CD14-positive monocyte (primary cell): ENCODE measurements around the gene IGFALS. TPM values are rescaled to one million over a fixed set of nuclear protein-coding genes. Genes with fewer than 3 reads are reported as not detected.

ENCODE experiments used
- DNase-seq, 3 donors: peaks; one replicate each; pipeline ENCODE4 v3.0.0-alpha.2; 2011 to 2022
- H2AFZ ChIP-seq: 2 replicates; pipeline ENCODE4 v1.6.0; 2012; ENCODE audit warnings: mild to moderate bottlenecking, low read depth, low read length, inconsistent platforms; ENCODE audit not compliant: insufficient read depth, poor library complexity, severe bottlenecking
- H3K27ac ChIP-seq, 2 donors: 1 replicate in 1 of 2; 2 replicates in 1 of 2; pipeline ENCODE4 v1.5.1; 2012 to 2013; ENCODE audit warnings: low read length in 2 of 2, control low read depth in 1 of 2, inconsistent platforms in 1 of 2, low read depth in 1 of 2, mild to moderate bottlenecking in 1 of 2
- H3K27me3 ChIP-seq, 2 donors: one replicate each; pipeline versions ENCODE4 v1.6.0 to v1.6.1; 2011 to 2013; ENCODE audit warnings: low read length in 2 of 2; ENCODE audit not compliant: control insufficient read depth in 2 of 2, insufficient read depth in 2 of 2
- H3K36me3 ChIP-seq, 2 donors: replicated peaks in 1 of 2; 1 replicate in 1 of 2; 2 replicates in 1 of 2; pipeline versions ENCODE4 v1.5.1 to v1.6.1; 2012 to 2013; ENCODE audit warnings: low read length in 2 of 2, control low read depth in 1 of 2, inconsistent platforms in 1 of 2, mild to moderate bottlenecking in 1 of 2; ENCODE audit not compliant: insufficient read depth in 2 of 2, control insufficient read depth in 1 of 2
- H3K4me1 ChIP-seq, 2 donors: 1 replicate in 1 of 2; 2 replicates in 1 of 2; pipeline versions ENCODE4 v1.5.1 to v1.6.1; 2012 to 2013; ENCODE audit warnings: low read length in 2 of 2, control low read depth in 1 of 2, inconsistent platforms in 1 of 2, mild to moderate bottlenecking in 1 of 2, moderate library complexity in 1 of 2; ENCODE audit not compliant: insufficient read depth in 2 of 2, control insufficient read depth in 1 of 2
- H3K4me2 ChIP-seq: replicated peaks from 2 replicates; pipeline ENCODE3; 2012; ENCODE audit warnings: low read length, moderate library complexity, mild to moderate bottlenecking; ENCODE audit not compliant: poor library complexity, severe bottlenecking; ENCODE audit errors: extremely low read depth
- H3K4me3 ChIP-seq, 3 experiments: fragments of 200-600 bp in 1 of 3; sonication (generic) in 1 of 3; replicated peaks in 1 of 3; 1 replicate in 2 of 3; 2 replicates in 1 of 3; pipeline ENCODE4 v1.5.1; 2011 to 2013; ENCODE audit warnings: low read length in 3 of 3, mild to moderate bottlenecking in 3 of 3, control low read depth in 2 of 3, low read depth in 2 of 3, inconsistent platforms in 1 of 3, moderate library complexity in 1 of 3
- H3K79me2 ChIP-seq: 2 replicates; pipeline ENCODE4 v1.6.0; 2012; ENCODE audit warnings: mild to moderate bottlenecking, control low read depth, inconsistent platforms, low read length, moderate library complexity; ENCODE audit not compliant: insufficient read depth
- H3K9ac ChIP-seq: 2 replicates; pipeline ENCODE4 v1.6.0; 2017; ENCODE audit warnings: low read length, mild to moderate bottlenecking; ENCODE audit not compliant: insufficient read depth, poor library complexity, severe bottlenecking
- H3K9me3 ChIP-seq, 2 donors: replicated peaks in 1 of 2; 1 replicate in 1 of 2; 2 replicates in 1 of 2; pipeline versions ENCODE4 v1.5.1 to v1.6.1; 2012 to 2013; ENCODE audit warnings: low read length in 2 of 2, control low read depth in 1 of 2; ENCODE audit not compliant: control insufficient read depth in 1 of 2, insufficient read depth in 1 of 2
- H4K20me1 ChIP-seq: 2 replicates; pipeline ENCODE4 v1.6.0; 2012; ENCODE audit warnings: mild to moderate bottlenecking, low read length, control low read depth, moderate library complexity; ENCODE audit not compliant: insufficient read depth
- H3K27ac Mint-ChIP-seq, 7 donors: one replicate each; pipeline ENCODE4 v1.8.0; 2020; ENCODE audit warnings: mild to moderate bottlenecking in 7 of 7, mixed read lengths in 7 of 7, moderate library complexity in 6 of 7, inconsistent platforms in 2 of 7
- H3K27me3 Mint-ChIP-seq, 3 donors: one replicate each; pipeline ENCODE4 v1.8.0; 2021 to 2022; ENCODE audit warnings: low read depth in 3 of 3, mild to moderate bottlenecking in 3 of 3, mixed read lengths in 3 of 3, moderate library complexity in 3 of 3, inconsistent platforms in 1 of 3
- H3K36me3 Mint-ChIP-seq, 2 donors: one replicate each; pipeline ENCODE4 v1.8.0; 2020; ENCODE audit warnings: mixed read lengths in 2 of 2, inconsistent platforms in 1 of 2, mild to moderate bottlenecking in 1 of 2
- H3K4me1 Mint-ChIP-seq: one replicate; pipeline ENCODE4 v1.8.0; 2020; ENCODE audit warnings: mild to moderate bottlenecking, mixed read lengths
- H3K4me3 Mint-ChIP-seq, 2 donors: one replicate each; pipeline ENCODE4 v1.8.0; 2020; ENCODE audit warnings: mild to moderate bottlenecking in 2 of 2, mixed read lengths in 2 of 2, moderate library complexity in 1 of 2
- H3K9me3 Mint-ChIP-seq, 7 donors: one replicate each; pipeline ENCODE4 v1.8.0; 2020 to 2022; ENCODE audit warnings: mixed read lengths in 7 of 7, mild to moderate bottlenecking in 6 of 7, moderate library complexity in 6 of 7, inconsistent platforms in 2 of 7
- CTCF ChIP-seq: fragments of 200-600 bp; IDR thresholded peaks from one replicate; pipeline ENCODE4 v1.8.0; 2022; ENCODE audit warnings: antibody characterized with exemption, mild to moderate bottlenecking
- WGBS: methylation state at CpG from one replicate; pipeline ENCODE4 v1.1.5; 2013; ENCODE audit warnings: missing lambda C conversion rate; ENCODE audit not compliant: insufficient coverage; 5-methylcytosine and 5-hydroxymethylcytosine counted together
- intact Hi-C, 2 donors: fragments of 100-400 bp; cut with micrococcal nuclease; formaldehyde crosslinking; loops; one replicate each; pipeline versions ENCODE4 v1.15.0 to v1.15.1; 2023
- polyA plus RNA-seq, 3 donors: library from polyadenylated mRNA; depleted of rRNA in 1 of 3; unstranded in 2 of 3; stranded (reverse) in 1 of 3; fragments of 300-500 nt in 2 of 3; fragments of >200 nt in 1 of 3; fragmentation: Illumina TruSeq in 2 of 3; gene quantifications; 1 replicate in 2 of 3; 2 replicates in 1 of 3; pipeline ENCODE4 v1.2.3, GENCODE V29; 2012 to 2021

IGFALS gene
- polyA plus RNA-seq, 3 donors = 0.07 TPM; not detected in 2

DNA sequence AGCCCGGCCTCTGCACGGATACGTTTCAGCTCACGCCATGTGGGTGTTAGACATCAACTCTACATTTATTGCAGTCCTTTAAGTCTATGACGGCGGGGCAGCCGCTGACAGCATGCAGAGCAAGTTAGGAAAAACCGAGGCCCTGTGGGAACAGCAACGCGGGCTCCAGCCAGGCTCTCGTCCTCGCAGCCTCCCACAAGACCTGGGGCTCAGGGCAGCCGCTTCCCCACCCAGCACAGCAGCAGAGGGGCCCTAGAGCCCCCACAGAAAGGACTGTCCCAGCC is 16.9 kb downstream of the IGFALS start:
- H3K4me3 ChIP-seq = no peak overlapping the region
- no peak for DNase-seq
- no peak overlapping the region for H3K4me3 Mint-ChIP-seq
- no peak overlapping the region for H2AFZ ChIP-seq
- peaks cover 93% of the 10 kb centered on the region for H4K20me1 ChIP-seq
- H3K27ac ChIP-seq = no peak overlapping the region
- peaks cover 39% of the 10 kb centered on the region in 2 donors for H3K36me3 ChIP-seq
- H3K27ac Mint-ChIP-seq = peak overlapping the region in 1 of 7 donors; percentile 70
- no peak overlapping the region for H3K9ac ChIP-seq
- peaks cover 58% of the 10 kb centered on the region for H3K79me2 ChIP-seq
- intact Hi-C loops = loop anchor here (10.0 kb wide), 3 partner anchors 72 to 302 kb away; partner anchors contain the start of genes CLCN7 (in 1 of the 2) and MAPK8IP3 (in 1 of the 2)
- no peak overlapping the region for H3K4me2 ChIP-seq
- no peak for TF ChIP-seq CTCF
- peaks cover 5 to 47% of the 10 kb centered on the region in 2 donors for H3K36me3 Mint-ChIP-seq
- H3K9me3 Mint-ChIP-seq = peaks cover 0 to 2% (median 0%) of the 10 kb centered on the region in 7 donors
- H3K27me3 ChIP-seq = no peaks in the 10 kb centered on the region
- WGBS = 93% methylated on average over 8 of the region's 13 CpGs
- peaks cover 32% of the 10 kb centered on the region for H3K4me1 Mint-ChIP-seq
- no peaks in the 10 kb centered on the region for H3K9me3 ChIP-seq
- H3K27me3 Mint-ChIP-seq = no peaks in the 10 kb centered on the region
- peaks cover 30 to 45% of the 10 kb centered on the region in 2 donors for H3K4me1 ChIP-seq

DNA sequence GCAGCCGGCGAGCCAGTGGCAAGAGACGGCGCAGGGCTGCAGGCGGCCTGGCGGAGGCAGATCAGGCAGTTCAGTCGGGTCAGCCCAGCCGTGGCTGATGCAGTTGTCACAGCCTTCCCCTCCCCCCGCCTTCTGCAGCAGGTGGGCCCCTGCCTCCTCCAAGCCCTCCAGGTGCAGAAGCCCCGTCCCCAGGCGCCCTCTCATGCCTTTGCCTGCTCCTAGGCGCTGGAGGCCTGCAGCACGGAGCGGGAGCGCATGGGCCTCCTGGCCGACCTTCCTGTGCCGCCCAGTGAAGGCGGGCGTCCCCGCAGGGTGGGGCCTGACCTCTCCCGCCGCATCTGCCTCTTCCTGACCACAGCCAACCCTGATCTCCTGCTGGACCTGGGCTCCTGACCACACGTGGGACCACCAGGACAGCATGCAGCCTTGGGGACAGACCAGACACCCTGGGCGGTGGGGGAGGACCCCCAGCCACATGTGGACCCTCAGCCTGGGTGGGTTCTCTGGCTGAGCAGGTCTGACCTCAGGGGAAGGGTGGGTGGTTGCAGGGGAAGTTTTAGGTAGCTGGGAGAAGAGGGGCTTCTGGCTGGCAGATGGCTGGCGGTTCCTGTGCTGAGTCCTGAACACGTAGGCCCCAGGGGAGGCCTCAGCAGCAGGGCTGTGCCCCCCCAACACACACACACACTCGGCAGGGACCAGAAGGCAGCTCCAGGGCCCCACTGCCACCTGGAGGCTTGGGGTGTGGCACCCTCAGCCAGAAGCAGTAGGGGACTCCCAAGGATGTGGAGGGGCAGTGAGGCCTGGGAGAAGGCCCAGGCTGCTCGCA is 17.4 kb downstream of the IGFALS start:
- Histone ChIP-seq H3K4me3 (no peak overlapping the region), H3K36me3 (peaks cover 39% of the 10 kb centered on the region in 2 donors), H3K4me2 (no peak overlapping the region), H3K27me3 (no peaks in the 10 kb centered on the region), H4K20me1 (peaks cover 87% of the 10 kb centered on the region), H3K9me3 (no peaks in the 10 kb centered on the region), H2AFZ (no peak overlapping the region), H3K4me1 (peaks cover 25 to 39% of the 10 kb centered on the region in 2 donors), H3K27ac (no peak overlapping the region), H3K79me2 (peaks cover 55% of the 10 kb centered on the region), H3K9ac (no peak overlapping the region)
- peaks cover 0 to 2% (median 0%) of the 10 kb centered on the region in 7 donors for H3K9me3 Mint-ChIP-seq
- H3K4me1 Mint-ChIP-seq = peaks cover 26% of the 10 kb centered on the region
- H3K27ac Mint-ChIP-seq = no peak overlapping the region
- H3K36me3 Mint-ChIP-seq = peaks cover 5 to 47% of the 10 kb centered on the region in 2 donors
- H3K4me3 Mint-ChIP-seq = no peak overlapping the region
- intact Hi-C loops = loop anchor here (10.0 kb wide), 3 partner anchors 71 to 301 kb away; partner anchors contain the start of genes CLCN7 (in 1 of the 2) and MAPK8IP3 (in 1 of the 2)
- TF ChIP-seq CTCF = no peak
- 91% methylated on average over 24 of the region's 28 CpGs for WGBS
- no peak for DNase-seq
- no peaks in the 10 kb centered on the region for H3K27me3 Mint-ChIP-seq
